Astrocyte of the cerebellum (primary cell): ENCODE measurements around the gene OR2T6.

Experiments used
- DNase-seq: peaks from one replicate; pipeline ENCODE4 v3.0.0-alpha.2; 2011; ENCODE audit warnings: low read depth
- H3K4me3 ChIP-seq: 2 replicates; pipeline ENCODE4 v1.5.1; 2011; ENCODE audit warnings: mild to moderate bottlenecking, low read depth, low read length, moderate library complexity
- CTCF ChIP-seq: IDR thresholded peaks from 2 replicates; pipeline ENCODE4 v1.5.1; 2012; ENCODE audit warnings: low read length, low read depth, moderate library complexity, mild to moderate bottlenecking; ENCODE audit errors: missing control alignments
- in situ Hi-C: cut with HindIII; loops from 2 replicates; pipeline ENCODE4 v1.10.0; 2017; ENCODE audit warnings: low sequenced_read_pairs

The OR2T6 gene

GRCh38 chr1:248372394-248372793 is 3.2 kb upstream of the OR2T6 start:
- no peak for DNase-seq
- no peak overlapping the region for H3K4me3 ChIP-seq
- in situ Hi-C loops = no loop called here
- TF ChIP-seq CTCF = no peak

GRCh38 chr1:248373761-248374160 is 1.8 kb upstream of the OR2T6 start:
- DNase-seq = no peak
- TF ChIP-seq CTCF = no peak
- in situ Hi-C loops = no loop called here
- no peak overlapping the region for H3K4me3 ChIP-seq

- no peak for DNase-seq
- TF ChIP-seq CTCF = no peak
- in situ Hi-C loops = no loop called here
- H3K4me3 ChIP-seq = no peak overlapping the region
Observed at GRCh38 chr1:248376916-248377315, 1.4 kb downstream of the OR2T6 start.

GRCh38 chr1:248380854-248381253 is 5.3 kb downstream of the OR2T6 start:
- in situ Hi-C loops = no loop called here
- H3K4me3 ChIP-seq = no peak overlapping the region
- TF ChIP-seq CTCF = no peak
- DNase-seq = no peak

GRCh38 chr1:248388426-248388825 is 12.9 kb downstream of the OR2T6 start:
- TF ChIP-seq CTCF = no peak
- in situ Hi-C loops = no loop called here
- H3K4me3 ChIP-seq = no peak overlapping the region
- DNase-seq = no peak

- in situ Hi-C loops = no loop called here
- TF ChIP-seq CTCF = no peak
- DNase-seq = no peak
- H3K4me3 ChIP-seq = no peak overlapping the region
Observed at GRCh38 chr1:248393050-248393449, 17.5 kb downstream of the OR2T6 start.

- no peak for DNase-seq
- in situ Hi-C loops = no loop called here
- no peak within 1 kb of the TSS for H3K4me3 ChIP-seq
- no peak for TF ChIP-seq CTCF
Observed at GRCh38 chr1:248402748-248403147, 27.2 kb downstream of the OR2T6 start, which contains the start of gene OR2T1. OR2T1 (plus strand) TSS chr1:248403048; CDS start chr1:248406148, 3,100 bp downstream.
